Measurements from ENCODE around the gene FTSJ3.
A peak's percentile ranks its signal among the peaks of the same experiment; 100 is the strongest.

FTSJ3 gene

DNA sequence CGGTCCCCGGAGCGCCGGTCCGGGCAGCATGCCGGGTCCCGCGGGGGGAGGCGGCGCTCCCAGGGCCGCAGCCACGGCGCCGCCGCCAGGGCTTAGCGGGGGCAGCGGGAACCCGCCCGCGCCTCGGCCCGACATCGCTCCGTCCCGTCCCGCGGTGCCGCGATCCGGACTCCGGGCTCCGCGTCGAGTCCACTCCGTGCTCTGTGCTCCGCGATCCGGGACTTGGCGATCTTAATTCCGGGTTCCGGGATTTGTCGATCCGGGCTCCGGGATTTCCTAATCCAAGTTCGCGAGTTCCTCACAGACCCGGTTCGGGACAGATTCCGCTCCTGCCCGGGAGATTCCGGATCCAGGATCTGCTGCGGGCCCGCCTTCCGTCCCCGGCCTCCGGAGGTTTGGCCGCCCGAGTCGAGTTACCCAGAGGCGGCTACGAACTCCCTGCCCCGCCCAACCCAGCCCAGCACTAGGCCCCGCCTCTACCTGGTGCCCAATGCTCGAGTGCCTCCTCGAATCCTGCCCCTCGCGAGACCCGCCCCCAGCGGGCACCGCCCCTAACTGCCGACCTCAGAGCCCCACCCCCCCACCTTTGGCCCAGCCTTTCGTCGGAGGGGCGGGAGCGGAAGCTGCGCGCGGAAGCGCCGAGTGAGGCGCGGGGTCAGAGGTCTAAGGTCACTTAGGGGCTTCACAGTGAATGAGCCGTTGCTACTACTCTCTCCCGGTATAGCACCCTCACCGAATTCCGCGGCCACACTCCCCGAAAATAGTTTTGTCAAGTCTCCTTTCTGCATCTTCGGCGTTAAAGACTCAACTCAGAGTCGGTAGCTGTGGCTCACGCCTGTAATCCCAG is 15.3 kb upstream of the FTSJ3 start, which contains the start of gene SMARCD2:
Gene SMARCD2, minus strand, starts transcription at position 146 of the 847 bp plus-strand sequence. Its CDS starts 11 bp downstream, at position 135.
- FAIRE-seq = peak; percentile 50

DNA sequence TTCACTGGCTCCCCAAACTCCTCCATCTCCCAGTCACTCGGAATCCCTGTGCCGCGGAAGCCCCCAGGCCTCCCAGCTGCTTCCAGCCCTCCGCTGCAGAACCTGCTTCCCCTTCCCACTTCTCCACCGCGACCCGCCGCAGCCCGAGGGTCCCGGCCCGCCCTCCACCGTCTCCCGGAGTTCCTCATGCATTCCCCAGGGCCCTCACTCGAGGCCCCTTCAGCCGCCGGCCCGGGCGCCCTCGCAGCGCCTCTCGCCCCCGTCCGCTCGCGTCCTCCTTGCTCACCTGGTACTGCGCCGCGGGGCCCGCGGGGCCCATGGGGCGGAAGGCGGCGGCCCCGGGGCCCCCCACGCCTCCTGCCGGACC is 14.7 kb upstream of the FTSJ3 start:
- no peak for FAIRE-seq

- no peak for FAIRE-seq
Measured at GRCh38 chr17:63841350-63842172, 14.1 kb upstream of the FTSJ3 start.

- no peak for FAIRE-seq
Measured at GRCh38 chr17:63840591-63841349, 13.3 kb upstream of the FTSJ3 start.

DNA sequence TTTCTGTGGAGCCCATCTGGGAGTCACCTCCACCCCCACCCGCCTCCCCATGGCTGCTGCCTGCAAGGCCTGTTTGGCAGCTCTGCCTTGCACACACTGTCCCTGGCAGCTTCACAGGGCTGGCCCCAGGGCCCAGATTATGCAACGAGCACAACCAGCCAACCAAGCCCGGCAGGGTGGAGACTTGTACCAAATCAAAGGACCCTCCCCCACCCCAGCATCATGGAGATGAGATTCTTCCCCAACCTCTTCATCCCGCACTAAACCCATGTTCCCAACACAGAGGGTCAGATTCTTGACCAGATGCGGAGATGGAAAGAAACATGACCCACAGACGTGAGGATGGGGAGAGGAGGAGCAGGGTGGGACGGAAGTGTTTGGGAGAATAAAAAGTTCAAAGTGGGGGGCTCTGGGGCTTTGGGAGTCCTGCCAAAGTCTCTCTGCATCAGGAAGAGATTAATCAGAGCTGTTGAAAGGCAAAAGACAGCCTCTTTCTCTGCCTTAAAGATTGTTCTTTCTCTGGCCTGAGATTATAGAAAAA is 11.2 kb upstream of the FTSJ3 start:
- FAIRE-seq = no peak

- no peak for FAIRE-seq
Measured at GRCh38 chr17:63837962-63838600, 10.6 kb upstream of the FTSJ3 start.

DNA sequence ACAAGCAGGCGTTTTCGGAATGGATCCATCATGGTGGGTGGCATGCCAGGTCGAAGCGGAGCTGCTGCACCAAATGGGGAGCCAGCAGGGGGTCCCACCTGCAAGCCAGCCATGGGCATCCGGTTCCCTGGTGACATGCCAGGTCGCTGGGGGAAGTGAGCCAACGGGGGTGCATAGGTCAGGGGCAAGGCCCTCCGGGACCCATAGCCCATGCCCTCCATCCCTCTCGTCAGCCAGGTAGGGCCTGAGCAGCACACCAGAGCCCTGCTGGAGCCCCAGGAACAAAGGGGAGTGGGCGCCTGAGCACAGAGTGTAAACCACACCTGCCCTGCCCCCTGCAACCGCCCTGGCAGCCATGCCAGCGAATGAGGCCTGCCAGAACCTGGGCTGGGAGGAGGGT is 10.0 kb upstream of the FTSJ3 start:
- FAIRE-seq = no peak

DNA sequence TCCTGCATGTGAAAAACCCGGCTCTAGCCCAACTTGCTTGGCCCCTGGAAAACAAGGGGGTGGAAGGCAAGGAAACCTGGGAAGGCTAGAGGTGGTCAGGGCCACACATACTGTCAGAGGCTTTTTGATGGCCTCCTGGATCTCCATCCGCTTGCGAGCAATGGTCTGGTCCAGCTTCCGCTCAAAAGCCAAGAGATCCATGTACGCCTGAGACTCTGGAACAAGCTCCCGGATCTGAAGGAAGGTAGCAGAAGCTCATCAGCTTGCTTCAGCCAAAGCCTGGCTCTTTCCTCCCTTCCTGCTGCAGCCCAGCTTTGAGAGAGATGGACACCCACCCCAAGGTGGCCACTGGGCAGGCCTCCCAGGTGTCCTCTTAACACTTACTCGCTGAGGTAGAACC is 9.3 kb upstream of the FTSJ3 start:
- no peak for FAIRE-seq

DNA sequence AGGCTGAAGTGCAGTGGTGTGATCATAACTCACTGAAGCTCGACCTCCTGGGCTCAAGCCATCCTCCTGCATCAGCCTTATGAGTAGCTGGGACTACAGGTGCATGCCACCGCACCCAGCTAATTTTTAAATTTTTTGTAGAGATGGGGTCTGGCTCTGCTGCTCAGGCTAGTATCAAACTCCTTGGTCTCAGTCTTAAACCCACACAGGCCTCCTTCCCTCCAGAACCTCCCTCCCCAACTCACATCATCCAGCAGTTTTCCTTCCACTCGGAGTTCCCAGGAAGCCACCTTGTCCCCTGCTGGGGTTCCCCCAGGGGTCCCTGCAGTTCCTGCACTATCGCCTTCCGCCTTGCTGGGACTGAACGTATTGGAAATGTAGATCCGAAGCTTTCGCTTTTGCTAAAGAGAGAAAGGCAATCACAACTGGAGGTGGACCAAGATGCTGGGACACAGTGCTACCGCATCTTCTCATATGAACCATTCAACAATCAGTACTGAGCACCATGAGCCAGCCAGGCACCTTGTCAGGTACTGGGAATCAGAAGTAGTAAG is 7.8 kb upstream of the FTSJ3 start:
- no peak for FAIRE-seq

- FAIRE-seq = no peak
Measured at GRCh38 chr17:63834431-63835166, 7.1 kb upstream of the FTSJ3 start.

GRCh38 chr17:63833741-63834373 is 6.4 kb upstream of the FTSJ3 start:
- no peak for FAIRE-seq

DNA sequence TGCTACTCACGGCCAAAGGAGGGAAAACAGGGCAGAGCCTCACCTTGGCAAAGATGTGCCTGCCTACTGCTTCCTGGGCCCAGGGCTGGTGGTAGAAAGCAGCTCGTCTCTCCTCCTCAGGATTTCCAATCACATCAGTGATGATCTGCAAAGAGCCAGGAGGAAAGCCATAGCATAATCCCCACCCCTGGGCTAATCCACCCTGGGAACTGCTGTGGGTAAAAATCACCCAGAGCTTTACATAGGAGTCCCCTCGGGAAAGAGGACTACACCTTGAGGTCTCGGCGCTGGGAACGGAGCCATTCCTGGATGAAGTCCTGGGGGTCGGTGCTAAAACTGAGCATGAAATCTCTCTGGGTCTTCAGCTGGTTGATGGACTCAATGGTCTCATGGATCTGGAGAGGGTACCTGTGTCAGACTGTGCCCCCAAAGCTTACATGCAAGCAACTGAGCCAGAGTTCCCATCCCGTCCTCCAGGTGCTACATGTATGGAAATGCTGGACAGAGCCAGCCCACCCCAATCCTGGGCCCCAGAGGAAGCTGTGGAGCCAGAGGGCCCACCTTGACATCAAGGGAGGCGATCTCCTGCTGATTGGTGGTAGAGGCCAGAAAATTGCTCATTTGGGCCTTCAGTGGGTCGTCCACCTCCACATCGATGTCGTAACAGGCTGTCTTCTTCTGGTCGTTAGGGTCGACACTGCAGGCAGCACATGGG is 5.7 kb upstream of the FTSJ3 start:
- FAIRE-seq = no peak

DNA sequence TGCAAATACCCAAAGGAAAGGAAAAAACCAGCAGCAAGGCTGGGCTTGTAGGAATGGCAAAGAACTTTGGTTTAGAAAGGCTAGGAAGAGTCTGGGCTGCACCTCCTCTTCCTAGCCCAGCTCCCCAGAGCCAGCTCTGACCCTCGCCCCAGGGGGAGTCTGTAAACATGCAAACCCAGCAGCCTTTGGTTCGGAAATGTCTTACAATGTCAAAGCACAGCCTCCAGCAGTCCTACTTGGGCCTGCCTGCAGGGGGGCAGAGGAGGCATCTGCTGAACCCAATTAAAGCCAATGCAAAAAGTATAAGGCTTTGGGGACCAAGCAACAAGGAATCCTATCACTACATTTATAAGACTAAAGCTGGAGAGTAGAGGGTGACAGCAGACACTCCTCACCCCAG is 5.0 kb upstream of the FTSJ3 start:
- FAIRE-seq = no peak

DNA sequence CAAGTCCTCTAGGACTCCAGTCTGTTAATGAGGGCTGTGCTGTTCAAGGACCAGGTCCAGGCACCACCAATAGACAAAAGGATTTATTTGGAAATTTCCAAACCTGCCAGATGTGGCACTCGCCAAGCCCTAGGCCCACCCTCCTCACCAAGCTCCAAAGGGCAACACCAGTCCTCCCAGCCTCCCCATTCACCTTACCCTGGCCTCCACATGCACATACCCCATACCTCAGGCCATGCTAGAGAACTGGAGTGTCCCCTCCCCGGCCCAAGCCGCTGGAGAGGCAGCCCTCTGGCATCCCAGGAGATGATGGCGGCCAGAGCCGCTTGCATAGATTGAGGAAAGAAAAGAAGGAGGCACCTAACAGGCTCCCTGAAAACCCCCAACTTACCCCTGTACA is 4.6 kb upstream of the FTSJ3 start:
- no peak for FAIRE-seq

DNA sequence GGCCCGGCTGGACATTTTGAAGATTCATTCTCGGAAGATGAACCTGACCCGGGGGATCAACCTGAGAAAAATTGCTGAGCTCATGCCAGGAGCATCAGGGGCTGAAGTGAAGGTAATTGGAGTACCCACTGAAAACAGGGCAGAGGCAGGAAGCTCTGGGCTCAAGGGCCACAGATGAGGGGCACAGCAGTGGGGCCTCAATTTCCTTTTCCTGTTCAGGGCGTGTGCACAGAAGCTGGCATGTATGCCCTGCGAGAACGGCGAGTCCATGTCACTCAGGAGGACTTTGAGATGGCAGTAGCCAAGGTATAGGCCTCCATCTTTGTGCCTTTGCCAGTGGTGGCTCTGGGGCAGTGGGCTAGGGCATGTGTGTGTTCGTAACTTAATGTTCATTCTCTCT is 4.0 kb upstream of the FTSJ3 start:
- FAIRE-seq = no peak

DNA sequence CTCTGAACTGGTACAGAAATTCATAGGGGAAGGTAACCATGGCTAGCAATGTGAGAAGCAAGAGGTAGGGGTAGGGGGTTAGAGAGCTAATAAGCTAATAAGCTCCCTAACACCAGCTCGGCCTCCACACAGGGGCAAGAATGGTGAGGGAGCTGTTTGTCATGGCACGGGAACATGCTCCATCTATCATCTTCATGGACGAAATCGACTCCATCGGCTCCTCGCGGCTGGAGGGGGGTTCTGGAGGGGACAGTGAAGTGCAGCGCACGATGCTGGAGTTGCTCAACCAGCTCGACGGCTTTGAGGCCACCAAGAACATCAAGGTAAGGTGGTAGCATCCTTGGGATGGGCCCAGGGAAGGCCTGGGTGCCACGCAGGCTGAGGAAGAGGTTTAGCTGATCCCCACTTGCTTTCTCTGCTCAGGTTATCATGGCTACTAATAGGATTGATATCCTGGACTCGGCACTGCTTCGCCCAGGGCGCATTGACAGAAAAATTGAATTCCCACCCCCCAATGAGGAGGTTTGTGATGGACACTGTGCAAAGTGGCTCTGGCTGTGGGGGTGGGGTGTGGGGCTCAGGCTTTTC is 3.5 kb upstream of the FTSJ3 start:
- no peak for FAIRE-seq

DNA sequence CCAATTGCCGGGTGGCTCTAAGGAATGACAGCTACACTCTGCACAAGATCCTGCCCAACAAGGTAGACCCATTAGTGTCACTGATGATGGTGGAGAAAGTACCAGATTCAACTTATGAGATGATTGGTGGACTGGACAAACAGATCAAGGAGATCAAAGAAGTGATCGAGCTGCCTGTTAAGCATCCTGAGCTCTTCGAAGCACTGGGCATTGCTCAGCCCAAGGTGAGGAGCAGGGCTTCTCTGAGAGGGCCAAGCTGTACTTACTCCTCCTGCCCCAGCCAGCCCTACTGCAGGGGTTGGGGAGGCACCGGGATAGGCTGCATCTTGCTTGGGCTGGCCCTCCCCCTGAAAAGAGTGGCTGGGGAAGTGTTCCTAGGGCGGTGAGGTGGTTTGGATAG is 2.8 kb upstream of the FTSJ3 start:
- FAIRE-seq = no peak

DNA sequence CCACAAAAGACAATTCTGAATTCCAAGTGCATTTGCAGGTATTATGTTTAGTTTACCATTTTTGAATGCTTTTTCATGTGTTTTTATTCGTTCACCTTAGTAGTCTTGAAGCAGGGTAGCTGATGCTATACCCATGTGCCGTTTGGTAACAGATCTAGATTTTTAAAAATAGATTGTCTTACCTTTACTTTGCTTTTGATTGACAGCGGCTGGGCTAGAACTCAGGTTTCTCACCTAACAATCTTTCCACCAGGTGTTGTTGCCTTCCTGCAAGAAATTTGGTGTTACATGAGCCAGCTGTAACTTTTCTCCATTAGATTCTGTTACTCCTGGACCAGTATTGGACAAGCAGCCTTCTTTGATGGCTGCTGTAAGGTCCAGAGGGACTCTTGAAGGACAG is 1.5 kb upstream of the FTSJ3 start:
- FAIRE-seq = no peak

DNA sequence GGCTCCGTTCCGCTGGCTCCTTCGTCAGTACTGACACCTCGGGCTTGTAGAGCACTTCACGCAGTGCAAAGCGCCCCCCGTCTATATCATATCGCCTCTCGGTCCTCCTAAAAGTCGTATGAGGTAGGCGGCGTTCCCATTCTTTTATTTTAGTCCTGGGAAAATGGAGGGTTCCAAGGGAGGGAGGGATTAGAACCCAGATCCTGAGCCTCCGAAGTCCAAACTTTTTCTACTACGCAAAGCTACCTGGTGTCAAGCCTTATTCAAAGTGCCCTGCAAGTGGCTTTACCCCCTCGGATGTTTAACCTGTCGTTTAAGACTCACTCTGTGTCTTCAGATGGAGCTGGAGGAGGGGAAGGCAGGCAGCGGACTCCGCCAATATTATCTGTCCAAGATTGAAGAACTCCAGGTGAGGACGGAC is 348 bp upstream of the FTSJ3 start:
- FAIRE-seq = no peak
